ENCODE measurements around the gene CSTPP1.

DNA sequence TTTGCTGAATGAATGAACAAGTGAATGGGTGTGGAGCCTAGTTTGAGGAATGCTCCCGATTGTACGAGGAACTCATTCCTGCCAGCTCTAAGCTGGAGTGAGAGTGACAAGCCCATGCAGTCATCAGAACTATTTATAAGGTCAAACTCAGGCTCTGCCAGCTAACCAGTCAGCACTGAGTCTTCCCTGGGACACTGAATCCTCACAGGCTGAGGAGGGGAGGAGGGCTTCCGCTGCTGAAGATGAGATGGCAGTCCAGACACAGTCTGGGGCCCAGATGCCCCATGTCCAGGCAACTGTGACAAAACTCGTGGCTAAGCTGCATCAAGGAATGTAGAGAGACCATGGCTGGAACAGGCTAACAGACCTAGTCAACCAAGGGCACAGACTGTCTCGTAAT lies 22.2 kb upstream of the CSTPP1 start:
- TF ChIP-seq POLR2A (IDR thresholded peaks at IDR 0.05) (peak in 1 of 2 donors; percentile 46), CTCF (IDR thresholded peaks at IDR 0.05 in 4 of 5, conservative IDR thresholded peaks at IDR 0.05 in 1 of 5) (no peak)

Data from gastrocnemius medialis (tissue), 4 donors.